DND-41 (cell line): Measurements from ENCODE around the gene TM4SF20.

ENCODE experiments used
- EZH2 ChIP-seq: IDR thresholded peaks from 3 replicates; pipeline ENCODE4 v1.6.1; 2012; ENCODE audit warnings: borderline replicate concordance, low read depth, mild to moderate bottlenecking, moderate library complexity, low read length, inconsistent platforms; ENCODE audit not compliant: severe bottlenecking
- TF ChIP-seq, protein P1 (sequence below): IDR thresholded peaks from 2 replicates; pipeline ENCODE4 v1.5.1; 2012; ENCODE audit warnings: borderline replicate concordance, low read length, moderate library complexity, mild to moderate bottlenecking; ENCODE audit not compliant: poor library complexity, severe bottlenecking; ENCODE audit errors: extremely low read depth

DNA sequence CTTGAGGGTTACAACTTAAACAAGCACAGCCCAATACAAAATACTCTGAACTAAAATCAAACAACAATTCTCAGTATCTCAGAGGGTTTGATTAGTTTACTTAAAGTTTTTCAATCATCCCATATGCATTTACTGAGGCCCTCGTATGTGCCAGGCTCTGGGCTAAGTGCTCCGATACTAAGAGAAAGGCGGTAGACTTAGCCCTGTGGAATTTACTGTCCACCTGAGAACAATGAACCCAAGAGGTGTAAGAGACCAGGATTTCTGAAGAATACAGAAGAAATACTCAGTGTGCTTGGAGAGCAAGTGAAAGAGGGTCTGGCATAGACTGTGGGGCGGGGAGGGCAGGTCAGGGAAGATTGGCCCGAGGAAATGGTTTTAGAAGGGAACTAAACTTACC, 33.8 kb upstream of the TM4SF20 start:
- TF ChIP-seq, protein P1, sequence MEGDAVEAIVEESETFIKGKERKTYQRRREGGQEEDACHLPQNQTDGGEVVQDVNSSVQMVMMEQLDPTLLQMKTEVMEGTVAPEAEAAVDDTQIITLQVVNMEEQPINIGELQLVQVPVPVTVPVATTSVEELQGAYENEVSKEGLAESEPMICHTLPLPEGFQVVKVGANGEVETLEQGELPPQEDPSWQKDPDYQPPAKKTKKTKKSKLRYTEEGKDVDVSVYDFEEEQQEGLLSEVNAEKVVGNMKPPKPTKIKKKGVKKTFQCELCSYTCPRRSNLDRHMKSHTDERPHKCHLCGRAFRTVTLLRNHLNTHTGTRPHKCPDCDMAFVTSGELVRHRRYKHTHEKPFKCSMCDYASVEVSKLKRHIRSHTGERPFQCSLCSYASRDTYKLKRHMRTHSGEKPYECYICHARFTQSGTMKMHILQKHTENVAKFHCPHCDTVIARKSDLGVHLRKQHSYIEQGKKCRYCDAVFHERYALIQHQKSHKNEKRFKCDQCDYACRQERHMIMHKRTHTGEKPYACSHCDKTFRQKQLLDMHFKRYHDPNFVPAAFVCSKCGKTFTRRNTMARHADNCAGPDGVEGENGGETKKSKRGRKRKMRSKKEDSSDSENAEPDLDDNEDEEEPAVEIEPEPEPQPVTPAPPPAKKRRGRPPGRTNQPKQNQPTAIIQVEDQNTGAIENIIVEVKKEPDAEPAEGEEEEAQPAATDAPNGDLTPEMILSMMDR, result no peak
- no peak for TF ChIP-seq EZH2
